ENCODE measurements around the gene TMIGD1.

DNA sequence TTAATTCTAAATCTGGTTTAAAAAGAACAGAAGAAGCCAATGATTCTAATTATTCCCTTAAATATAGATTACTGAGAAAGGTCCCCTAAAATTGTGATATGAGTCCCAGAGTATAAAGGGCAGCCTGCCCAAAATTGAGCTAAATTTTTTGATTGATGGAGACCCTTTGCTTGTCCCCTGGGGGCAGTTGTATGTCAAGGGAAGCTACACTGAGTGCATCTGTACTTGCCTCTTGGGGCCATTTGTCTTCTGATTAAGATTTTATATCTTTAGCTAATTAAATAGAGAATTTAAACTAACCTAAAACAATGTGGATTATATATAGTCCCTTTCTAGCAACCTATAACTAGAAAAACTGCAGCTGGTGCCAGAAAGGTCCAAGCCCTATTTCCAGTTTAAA lies 54.7 kb downstream of the TMIGD1 start:
- TF ChIP-seq, protein P1, sequence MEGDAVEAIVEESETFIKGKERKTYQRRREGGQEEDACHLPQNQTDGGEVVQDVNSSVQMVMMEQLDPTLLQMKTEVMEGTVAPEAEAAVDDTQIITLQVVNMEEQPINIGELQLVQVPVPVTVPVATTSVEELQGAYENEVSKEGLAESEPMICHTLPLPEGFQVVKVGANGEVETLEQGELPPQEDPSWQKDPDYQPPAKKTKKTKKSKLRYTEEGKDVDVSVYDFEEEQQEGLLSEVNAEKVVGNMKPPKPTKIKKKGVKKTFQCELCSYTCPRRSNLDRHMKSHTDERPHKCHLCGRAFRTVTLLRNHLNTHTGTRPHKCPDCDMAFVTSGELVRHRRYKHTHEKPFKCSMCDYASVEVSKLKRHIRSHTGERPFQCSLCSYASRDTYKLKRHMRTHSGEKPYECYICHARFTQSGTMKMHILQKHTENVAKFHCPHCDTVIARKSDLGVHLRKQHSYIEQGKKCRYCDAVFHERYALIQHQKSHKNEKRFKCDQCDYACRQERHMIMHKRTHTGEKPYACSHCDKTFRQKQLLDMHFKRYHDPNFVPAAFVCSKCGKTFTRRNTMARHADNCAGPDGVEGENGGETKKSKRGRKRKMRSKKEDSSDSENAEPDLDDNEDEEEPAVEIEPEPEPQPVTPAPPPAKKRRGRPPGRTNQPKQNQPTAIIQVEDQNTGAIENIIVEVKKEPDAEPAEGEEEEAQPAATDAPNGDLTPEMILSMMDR (IDR thresholded peaks at IDR 0.05): no peak
- TF ChIP-seq EZH2 (IDR thresholded peaks at IDR 0.05; ENCODE audit: borderline replicate concordance, insufficient read depth, low read depth, low read length, poor library complexity, severe bottlenecking): no peak
